ENCODE data around the gene SMIM9.
"Not testable (repeated sequence)": the region's sequence is repeated elsewhere in the genome, so short reads cannot be mapped to it uniquely, and the experiment has no call there.

Gene SMIM9

GRCh38 chrX:154834562-154834961, at the start of gene SMIM9:
Gene SMIM9 (minus strand): TSS chrX:154834662. CDS start chrX:154830856, 3,806 bp downstream.
- no peak for DNase-seq

GRCh38 chrX:154884069-154884468, 49.6 kb upstream of the SMIM9 start:
- not testable (repeated sequence) for DNase-seq

- no peak for DNase-seq
These were observed 38.9 kb upstream of the SMIM9 start for GRCh38 chrX:154873329-154873728.

GRCh38 chrX:154868522-154868921, 34.1 kb upstream of the SMIM9 start:
- not testable (repeated sequence) for DNase-seq

- DNase-seq, result no peak
These were observed 20.8 kb upstream of the SMIM9 start for GRCh38 chrX:154855256-154855655.

GRCh38 chrX:154850957-154851611, 16.6 kb upstream of the SMIM9 start:
- no peak for DNase-seq

- peak; percentile 48 for DNase-seq
These were observed 6.4 kb upstream of the SMIM9 start for GRCh38 chrX:154840856-154841255.

- DNase-seq, result no peak
These were observed 1.7 kb upstream of the SMIM9 start for GRCh38 chrX:154836163-154836562.

- DNase-seq, result no peak
These were observed 652 bp downstream of the SMIM9 start for GRCh38 chrX:154833746-154834274.

- DNase-seq, result no peak
These were observed 4.5 kb downstream of the SMIM9 start for GRCh38 chrX:154829926-154830442.

- DNase-seq, result no peak
These were observed 5.3 kb downstream of the SMIM9 start for GRCh38 chrX:154829134-154829533.

- no peak for DNase-seq
These were observed 6.5 kb downstream of the SMIM9 start for GRCh38 chrX:154828016-154828408.

GRCh38 chrX:154827194-154828015, 7.1 kb downstream of the SMIM9 start:
- no peak for DNase-seq

- not testable (repeated sequence) for DNase-seq
These were observed 8.9 kb downstream of the SMIM9 start for GRCh38 chrX:154825586-154825985.

GRCh38 chrX:154824638-154825037, 9.8 kb downstream of the SMIM9 start:
- no peak for DNase-seq

- DNase-seq, result no peak
These were observed 12.4 kb downstream of the SMIM9 start for GRCh38 chrX:154822029-154822428.

GRCh38 chrX:154821523-154821922, 12.9 kb downstream of the SMIM9 start:
- no peak for DNase-seq

GRCh38 chrX:154819771-154820341, 14.6 kb downstream of the SMIM9 start:
- no peak for DNase-seq

- DNase-seq, result no peak
These were observed 15.3 kb downstream of the SMIM9 start for GRCh38 chrX:154818916-154819770.

GRCh38 chrX:154817048-154817618, 17.3 kb downstream of the SMIM9 start:
- not testable (repeated sequence) for DNase-seq

GRCh38 chrX:154816326-154816898, 18.1 kb downstream of the SMIM9 start:
- not testable (repeated sequence) for DNase-seq

Data from DMS153 (cell line).